Natural killer cell (primary cell): ENCODE data around the gene ATP10A. TPM values are rescaled to one million over a fixed set of nuclear protein-coding genes. Genes with fewer than 3 reads are reported as not detected.

Experiments used
- ATAC-seq, 3 donors: fragments of 150-1000 bp in 2 of 3; fragments of 200-7000 bp in 1 of 3; cut with Tn5 transposase; 1 replicate in 1 of 3; 2 replicates in 2 of 3; pipeline ENCODE4 v1.10.0; 2021; ENCODE audit warnings: mild to moderate bottlenecking in 2 of 3, moderate library complexity in 2 of 3
- DNase-seq, 2 donors: peaks; one replicate each; pipeline versions ENCODE4 v3.0.0 to v3.0.0-alpha.2; 2013 to 2021; ENCODE audit warnings: mixed read lengths in 1 of 2
- H3K27ac ChIP-seq: one replicate; pipeline ENCODE4 v1.5.1; 2013; ENCODE audit warnings: mild to moderate bottlenecking, low read length
- H3K27me3 ChIP-seq: one replicate; pipeline ENCODE4 v1.6.1; 2013; ENCODE audit warnings: low read length; ENCODE audit not compliant: control insufficient read depth, insufficient read depth
- H3K36me3 ChIP-seq: one replicate; pipeline ENCODE4 v1.6.1; 2013; ENCODE audit warnings: low read length; ENCODE audit not compliant: control insufficient read depth, insufficient read depth
- H3K4me1 ChIP-seq: one replicate; pipeline ENCODE4 v1.6.1; 2013; ENCODE audit warnings: low read length; ENCODE audit not compliant: control insufficient read depth, insufficient read depth
- H3K4me3 ChIP-seq: one replicate; pipeline ENCODE4 v1.5.1; 2013; ENCODE audit warnings: low read length
- H3K9me3 ChIP-seq: one replicate; pipeline ENCODE4 v1.6.1; 2013; ENCODE audit warnings: low read length; ENCODE audit not compliant: control insufficient read depth, insufficient read depth
- H3K27ac Mint-ChIP-seq, 2 donors: one replicate each; pipeline ENCODE4 v1.8.0; 2022; ENCODE audit warnings: mild to moderate bottlenecking in 2 of 2, mixed read lengths in 2 of 2, moderate library complexity in 1 of 2
- H3K27me3 Mint-ChIP-seq, 2 donors: one replicate each; pipeline ENCODE4 v1.8.0; 2022; ENCODE audit warnings: low read depth in 2 of 2, mixed read lengths in 2 of 2
- H3K36me3 Mint-ChIP-seq: one replicate; pipeline ENCODE4 v1.8.0; 2022; ENCODE audit warnings: mixed read lengths
- H3K4me1 Mint-ChIP-seq, 2 donors: one replicate each; pipeline ENCODE4 v1.8.0; 2022; ENCODE audit warnings: mixed read lengths in 2 of 2
- H3K4me3 Mint-ChIP-seq: one replicate; pipeline ENCODE4 v1.8.0; 2022; ENCODE audit warnings: mild to moderate bottlenecking, moderate library complexity, mixed read lengths
- H3K9me3 Mint-ChIP-seq, 2 donors: one replicate each; pipeline ENCODE4 v1.8.0; 2022; ENCODE audit warnings: mixed read lengths in 2 of 2
- WGBS: methylation state at CpG from one replicate; pipeline ENCODE4 v1.1.7; 2013; ENCODE audit warnings: missing lambda C conversion rate; ENCODE audit not compliant: insufficient coverage; 5-methylcytosine and 5-hydroxymethylcytosine counted together
- intact Hi-C: fragments of 100-400 bp; cut with micrococcal nuclease; formaldehyde crosslinking; loops from one replicate; pipeline ENCODE4 v1.14.2; 2022
- total RNA-seq, 4 donors: library from RNA; stranded (reverse); fragments of 120-200 nt in 1 of 4; gene quantifications; one replicate each; pipeline versions ENCODE4 v1.2.3 to v1.2.4, GENCODE V29; 2013 to 2022
- TF ChIP-seq, protein P1 (sequence below): fragments of 200-600 bp; IDR thresholded peaks from one replicate; pipeline ENCODE4 v1.8.0; 2022; ENCODE audit warnings: antibody characterized with exemption

ATP10A gene
- total RNA-seq, 3 donors from 2014 or later (not counting 1 experiment from before 2014, with no cell fraction given): 50.1 to 67.0 (median 51.2) TPM

DNA sequence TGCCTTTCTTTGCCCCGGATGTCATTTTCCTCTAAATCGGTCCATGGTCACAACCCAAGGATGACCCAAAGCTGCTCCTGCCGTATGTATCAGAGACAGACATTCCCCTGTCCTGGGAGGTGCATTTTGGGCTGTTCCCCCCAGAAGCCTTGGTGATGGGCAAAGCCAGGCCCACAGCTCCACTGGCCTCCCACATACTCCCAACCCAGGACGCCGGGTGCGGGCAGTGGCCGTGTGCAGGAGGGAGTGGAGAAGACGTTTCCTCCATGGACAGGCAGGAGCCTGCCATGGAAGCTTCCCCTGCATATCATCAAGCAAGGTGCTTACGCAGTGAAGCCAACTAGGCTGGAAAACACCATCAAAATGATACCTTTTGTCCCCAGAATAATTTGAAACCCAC, 175.0 kb downstream of the ATP10A start:
- Mint-ChIP-seq H3K9me3 (no peaks in the 10 kb centered on the region), H3K27me3 (no peaks in the 10 kb centered on the region), H3K4me1 (peaks cover 0 to 8% of the 10 kb centered on the region in 2 donors), H3K27ac (no peak overlapping the region), H3K4me3 (no peak overlapping the region), H3K36me3 (peaks cover 14% of the 10 kb centered on the region)
- H3K36me3 ChIP-seq: peaks cover 27% of the 10 kb centered on the region
- no peak overlapping the region for H3K27ac ChIP-seq
- TF ChIP-seq, protein P1, sequence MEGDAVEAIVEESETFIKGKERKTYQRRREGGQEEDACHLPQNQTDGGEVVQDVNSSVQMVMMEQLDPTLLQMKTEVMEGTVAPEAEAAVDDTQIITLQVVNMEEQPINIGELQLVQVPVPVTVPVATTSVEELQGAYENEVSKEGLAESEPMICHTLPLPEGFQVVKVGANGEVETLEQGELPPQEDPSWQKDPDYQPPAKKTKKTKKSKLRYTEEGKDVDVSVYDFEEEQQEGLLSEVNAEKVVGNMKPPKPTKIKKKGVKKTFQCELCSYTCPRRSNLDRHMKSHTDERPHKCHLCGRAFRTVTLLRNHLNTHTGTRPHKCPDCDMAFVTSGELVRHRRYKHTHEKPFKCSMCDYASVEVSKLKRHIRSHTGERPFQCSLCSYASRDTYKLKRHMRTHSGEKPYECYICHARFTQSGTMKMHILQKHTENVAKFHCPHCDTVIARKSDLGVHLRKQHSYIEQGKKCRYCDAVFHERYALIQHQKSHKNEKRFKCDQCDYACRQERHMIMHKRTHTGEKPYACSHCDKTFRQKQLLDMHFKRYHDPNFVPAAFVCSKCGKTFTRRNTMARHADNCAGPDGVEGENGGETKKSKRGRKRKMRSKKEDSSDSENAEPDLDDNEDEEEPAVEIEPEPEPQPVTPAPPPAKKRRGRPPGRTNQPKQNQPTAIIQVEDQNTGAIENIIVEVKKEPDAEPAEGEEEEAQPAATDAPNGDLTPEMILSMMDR: no peak
- no peaks in the 10 kb centered on the region for H3K27me3 ChIP-seq
- DNase-seq: no peak
- 87% methylated on average over 6 of the region's 9 CpGs for WGBS
- H3K9me3 ChIP-seq: no peaks in the 10 kb centered on the region
- H3K4me1 ChIP-seq: no peaks in the 10 kb centered on the region
- intact Hi-C loops: no loop called here
- no peak overlapping the region for H3K4me3 ChIP-seq
- no peak for ATAC-seq

DNA sequence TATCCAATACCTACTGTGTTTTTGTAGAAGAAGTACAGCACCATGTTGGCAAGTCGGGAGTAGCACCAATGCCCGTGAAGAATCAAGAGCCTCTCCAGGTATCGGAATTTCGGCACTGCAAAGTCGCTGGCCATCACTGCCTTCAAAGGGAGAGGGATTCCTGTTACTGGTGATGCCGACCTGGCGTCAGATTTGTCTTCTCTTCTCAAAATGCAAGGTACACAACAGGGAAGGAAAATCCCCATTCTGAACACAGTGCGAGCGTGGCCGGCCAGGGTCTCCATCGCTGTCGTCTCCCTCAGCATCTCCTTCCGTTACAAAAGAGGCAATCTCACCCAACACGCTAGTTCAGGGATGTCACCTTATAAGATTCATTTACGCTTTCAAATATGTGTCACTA, 175.4 kb downstream of the ATP10A start:
- Histone ChIP-seq H3K27ac (no peak overlapping the region), H3K4me3 (no peak overlapping the region), H3K36me3 (peaks cover 29% of the 10 kb centered on the region), H3K4me1 (no peaks in the 10 kb centered on the region), H3K9me3 (no peaks in the 10 kb centered on the region), H3K27me3 (no peaks in the 10 kb centered on the region)
- Mint-ChIP-seq H3K36me3 (peaks cover 18% of the 10 kb centered on the region), H3K27me3 (no peaks in the 10 kb centered on the region), H3K4me1 (peaks cover 0 to 12% of the 10 kb centered on the region in 2 donors), H3K9me3 (no peaks in the 10 kb centered on the region), H3K27ac (no peak overlapping the region), H3K4me3 (no peak overlapping the region)
- intact Hi-C loops: no loop called here
- ATAC-seq (no peak), DNase-seq (no peak)
- TF ChIP-seq, protein P1: no peak
- 97% methylated on average over 15 of the region's 15 CpGs for WGBS

DNA sequence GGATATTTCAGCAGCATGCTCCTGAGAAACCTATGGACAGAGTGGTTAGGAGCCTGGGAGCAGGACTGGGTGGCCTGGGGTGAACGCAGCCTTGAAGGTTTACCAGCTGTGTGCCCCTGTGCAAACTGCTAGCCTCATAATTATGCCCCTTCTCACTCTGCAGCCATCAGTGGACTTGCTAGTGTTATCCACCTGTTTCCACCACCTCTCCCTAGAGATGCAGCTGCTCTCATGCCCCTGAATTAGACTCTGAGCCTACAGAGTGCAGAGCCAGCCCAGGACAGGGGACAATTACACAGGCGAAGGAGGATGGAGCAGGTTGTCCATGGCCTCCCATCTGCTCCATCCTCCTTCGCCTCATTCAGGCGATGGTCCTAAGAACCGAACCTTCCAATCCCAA, 175.9 kb downstream of the ATP10A start:
- no peak for DNase-seq
- H3K27me3 ChIP-seq: no peaks in the 10 kb centered on the region
- Mint-ChIP-seq H3K4me1 (peaks cover 0 to 12% of the 10 kb centered on the region in 2 donors), H3K4me3 (no peak overlapping the region), H3K27ac (no peak overlapping the region), H3K36me3 (peaks cover 19% of the 10 kb centered on the region), H3K9me3 (no peaks in the 10 kb centered on the region), H3K27me3 (no peaks in the 10 kb centered on the region)
- H3K4me3 ChIP-seq: no peak overlapping the region
- no peaks in the 10 kb centered on the region for H3K4me1 ChIP-seq
- intact Hi-C loops: no loop called here
- no peaks in the 10 kb centered on the region for H3K9me3 ChIP-seq
- ATAC-seq: no peak
- TF ChIP-seq, protein P1: no peak
- peaks cover 29% of the 10 kb centered on the region for H3K36me3 ChIP-seq
- 98% methylated on average over 5 of the region's 5 CpGs for WGBS
- no peak overlapping the region for H3K27ac ChIP-seq

DNA sequence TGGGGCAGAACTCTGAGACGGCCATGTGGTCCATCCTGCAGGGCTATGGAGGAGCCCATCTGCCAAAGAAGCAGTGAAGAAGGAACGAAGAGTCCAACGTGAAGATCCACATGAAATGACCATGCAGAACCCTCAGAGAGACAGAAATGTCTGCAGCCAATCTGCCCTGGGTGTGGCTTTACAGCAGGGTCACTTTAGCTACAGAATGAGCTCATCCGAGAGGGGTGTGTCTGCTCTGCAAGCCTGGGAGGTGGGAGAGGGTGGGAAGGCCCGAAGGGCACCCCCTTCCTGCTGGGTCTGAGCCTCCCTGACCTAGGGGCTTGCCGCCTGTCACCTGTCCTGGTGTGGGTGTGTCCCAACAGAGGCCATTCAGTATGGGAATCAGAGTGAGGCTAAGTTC, 176.3 kb downstream of the ATP10A start:
- H3K36me3 ChIP-seq: peaks cover 29% of the 10 kb centered on the region
- H3K36me3 Mint-ChIP-seq: peaks cover 19% of the 10 kb centered on the region
- no peak overlapping the region for H3K4me3 Mint-ChIP-seq
- 89% methylated on average over 5 of the region's 6 CpGs for WGBS
- no peaks in the 10 kb centered on the region for H3K9me3 ChIP-seq
- DNase-seq (no peak), ATAC-seq (no peak)
- H3K4me1 Mint-ChIP-seq: peaks cover 0 to 12% of the 10 kb centered on the region in 2 donors
- H3K9me3 Mint-ChIP-seq: no peaks in the 10 kb centered on the region
- no peaks in the 10 kb centered on the region for H3K27me3 ChIP-seq
- no peak overlapping the region for H3K4me3 ChIP-seq
- TF ChIP-seq, protein P1: no peak
- no peak overlapping the region for H3K27ac Mint-ChIP-seq
- no peaks in the 10 kb centered on the region for H3K4me1 ChIP-seq
- no peaks in the 10 kb centered on the region for H3K27me3 Mint-ChIP-seq
- no peak overlapping the region for H3K27ac ChIP-seq
- intact Hi-C loops: no loop called here
